Measurements from ENCODE around the gene PCYT2. TPM values are rescaled to one million over a fixed set of nuclear protein-coding genes. Genes with fewer than 3 reads are reported as not detected.
"Not testable (repeated sequence)": the region's sequence is repeated elsewhere in the genome, so short reads cannot be mapped to it uniquely, and the experiment has no call there.

The PCYT2 gene
- total and polyA plus RNA-seq, 4 donors, result 14.6 to 33.2 (median 25.4) TPM

GRCh38 chr17:81955756-81956544, 44.8 kb upstream of the PCYT2 start:
- intact Hi-C loops (cut with DNase I), result loop anchor here (10.0 kb wide), 1 partner anchor 199 kb away; no protein-coding TSS in a partner anchor
- 80 to 82% methylated on average over 12 to 13 of the region's 13 CpGs for WGBS, 2 donors
- DNase-seq, result no peak
- Histone ChIP-seq H3K27ac (ENCODE audit: low read depth in 1 of 2, low read length in 2 of 2) (no peak overlapping the region), H3K27me3 (ENCODE audit: control insufficient read depth in 1 of 2, insufficient read depth in 2 of 2, low read length in 1 of 2) (no peaks in the 10 kb centered on the region), H3K36me3 (ENCODE audit: control insufficient read depth in 1 of 2, insufficient read depth in 2 of 2, low read length in 1 of 2) (no peaks in the 10 kb centered on the region), H3K4me3 (ENCODE audit: low read length in 2 of 2) (no peak overlapping the region), H3K4me1 (ENCODE audit: control insufficient read depth in 1 of 2, insufficient read depth in 2 of 2, low read length in 2 of 2) (no peaks in the 10 kb centered on the region), H3K9me3 (ENCODE audit: control insufficient read depth, low read length) (no peaks in the 10 kb centered on the region)
- ATAC-seq (ENCODE audit: low FRiP score), result no peak

GRCh38 chr17:81955058-81955681, 44.0 kb upstream of the PCYT2 start:
- intact Hi-C loops (cut with DNase I), result loop anchor here (10.0 kb wide), 1 partner anchor 200 kb away; no protein-coding TSS in a partner anchor
- ATAC-seq (ENCODE audit: low FRiP score) (no peak), DNase-seq (no peak)
- H3K9me3 ChIP-seq (ENCODE audit: control insufficient read depth, low read length), result no peaks in the 10 kb centered on the region
- WGBS, 2 donors, result 93% methylated on average over 21 to 26 of the region's 26 CpGs
- H3K27ac ChIP-seq (ENCODE audit: low read depth in 1 of 2, low read length in 2 of 2), result no peak overlapping the region
- H3K4me1 ChIP-seq (ENCODE audit: control insufficient read depth in 1 of 2, insufficient read depth in 2 of 2, low read length in 2 of 2), result no peaks in the 10 kb centered on the region
- H3K4me3 ChIP-seq (ENCODE audit: low read length in 2 of 2), result no peak overlapping the region
- H3K36me3 ChIP-seq (ENCODE audit: control insufficient read depth in 1 of 2, insufficient read depth in 2 of 2, low read length in 1 of 2), result no peaks in the 10 kb centered on the region
- H3K27me3 ChIP-seq (ENCODE audit: control insufficient read depth in 1 of 2, insufficient read depth in 2 of 2, low read length in 1 of 2), result no peaks in the 10 kb centered on the region

- H3K27me3 ChIP-seq (ENCODE audit: control insufficient read depth in 1 of 2, insufficient read depth in 2 of 2, low read length in 1 of 2), result no peaks in the 10 kb centered on the region
- ATAC-seq (ENCODE audit: low FRiP score) (no peak), DNase-seq (no peak)
- no peak overlapping the region for H3K4me3 ChIP-seq (ENCODE audit: low read length in 2 of 2)
- WGBS, 2 donors, result 83 to 85% methylated on average over 19 of the region's 19 CpGs
- no peaks in the 10 kb centered on the region for H3K4me1 ChIP-seq (ENCODE audit: control insufficient read depth in 1 of 2, insufficient read depth in 2 of 2, low read length in 2 of 2)
- no peak overlapping the region for H3K27ac ChIP-seq (ENCODE audit: low read depth in 1 of 2, low read length in 2 of 2)
- H3K9me3 ChIP-seq (ENCODE audit: control insufficient read depth, low read length), result no peaks in the 10 kb centered on the region
- no peaks in the 10 kb centered on the region for H3K36me3 ChIP-seq (ENCODE audit: control insufficient read depth in 1 of 2, insufficient read depth in 2 of 2, low read length in 1 of 2)
- intact Hi-C loops (cut with DNase I), result loop anchor here (10.0 kb wide), 1 partner anchor 200 kb away; no protein-coding TSS in a partner anchor
These were observed 43.2 kb upstream of the PCYT2 start for GRCh38 chr17:81954131-81955057.

- H3K36me3 ChIP-seq (ENCODE audit: control insufficient read depth in 1 of 2, insufficient read depth in 2 of 2, low read length in 1 of 2); H3K27ac ChIP-seq (ENCODE audit: low read depth in 1 of 2, low read length in 2 of 2); ATAC-seq (ENCODE audit: low FRiP score); DNase-seq; H3K4me1 ChIP-seq (ENCODE audit: control insufficient read depth in 1 of 2, insufficient read depth in 2 of 2, low read length in 2 of 2); H3K4me3 ChIP-seq (ENCODE audit: low read length in 2 of 2); H3K27me3 ChIP-seq (ENCODE audit: control insufficient read depth in 1 of 2, insufficient read depth in 2 of 2, low read length in 1 of 2); H3K9me3 ChIP-seq (ENCODE audit: control insufficient read depth, low read length): not testable (repeated sequence)
- WGBS, 2 donors, result 74 to 75% methylated on average over 5 of the region's 5 CpGs
- intact Hi-C loops (cut with DNase I), result loop anchor here (10.0 kb wide), 1 partner anchor 201 kb away; no protein-coding TSS in a partner anchor
These were observed 42.2 kb upstream of the PCYT2 start for GRCh38 chr17:81953443-81953842.

- no peak for DNase-seq
- Histone ChIP-seq H3K4me3 (ENCODE audit: low read length in 2 of 2) (no peak overlapping the region), H3K36me3 (ENCODE audit: control insufficient read depth in 1 of 2, insufficient read depth in 2 of 2, low read length in 1 of 2) (no peaks in the 10 kb centered on the region), H3K4me1 (ENCODE audit: control insufficient read depth in 1 of 2, insufficient read depth in 2 of 2, low read length in 2 of 2) (no peaks in the 10 kb centered on the region), H3K9me3 (ENCODE audit: control insufficient read depth, low read length) (no peaks in the 10 kb centered on the region), H3K27me3 (ENCODE audit: control insufficient read depth in 1 of 2, insufficient read depth in 2 of 2, low read length in 1 of 2) (no peaks in the 10 kb centered on the region), H3K27ac (ENCODE audit: low read depth in 1 of 2, low read length in 2 of 2) (no peak overlapping the region)
- whole genome bisulfite sequencing, 2 donors, result 54 to 57% methylated on average over 16 of the region's 16 CpGs
- no peak for ATAC-seq (ENCODE audit: low FRiP score)
- intact Hi-C loops (cut with DNase I), result loop anchor here (10.0 kb wide), 1 partner anchor 202 kb away; no protein-coding TSS in a partner anchor
These were observed 41.6 kb upstream of the PCYT2 start for GRCh38 chr17:81952792-81953228.

- intact Hi-C loops (cut with DNase I), result loop anchor here (10.0 kb wide), 1 partner anchor 203 kb away; no protein-coding TSS in a partner anchor
- Histone ChIP-seq H3K9me3 (ENCODE audit: control insufficient read depth, low read length) (no peaks in the 10 kb centered on the region), H3K4me3 (ENCODE audit: low read length in 2 of 2) (no peak overlapping the region), H3K27me3 (ENCODE audit: control insufficient read depth in 1 of 2, insufficient read depth in 2 of 2, low read length in 1 of 2) (no peaks in the 10 kb centered on the region), H3K27ac (ENCODE audit: low read depth in 1 of 2, low read length in 2 of 2) (no peak overlapping the region), H3K4me1 (ENCODE audit: control insufficient read depth in 1 of 2, insufficient read depth in 2 of 2, low read length in 2 of 2) (no peaks in the 10 kb centered on the region), H3K36me3 (ENCODE audit: control insufficient read depth in 1 of 2, insufficient read depth in 2 of 2, low read length in 1 of 2) (no peaks in the 10 kb centered on the region)
- DNase-seq (no peak), ATAC-seq (ENCODE audit: low FRiP score) (no peak)
- 53 to 54% methylated on average over 13 of the region's 13 CpGs for WGBS, 2 donors
These were observed 40.8 kb upstream of the PCYT2 start for GRCh38 chr17:81951785-81952684.

- no peaks in the 10 kb centered on the region for H3K27me3 ChIP-seq (ENCODE audit: control insufficient read depth in 1 of 2, insufficient read depth in 2 of 2, low read length in 1 of 2)
- DNase-seq (no peak), ATAC-seq (ENCODE audit: low FRiP score) (no peak)
- no peaks in the 10 kb centered on the region for H3K9me3 ChIP-seq (ENCODE audit: control insufficient read depth, low read length)
- H3K4me1 ChIP-seq (ENCODE audit: control insufficient read depth in 1 of 2, insufficient read depth in 2 of 2, low read length in 2 of 2), result no peaks in the 10 kb centered on the region
- intact Hi-C loops (cut with DNase I), result loop anchor here (10.0 kb wide), 1 partner anchor 204 kb away; no protein-coding TSS in a partner anchor
- no peaks in the 10 kb centered on the region for H3K36me3 ChIP-seq (ENCODE audit: control insufficient read depth in 1 of 2, insufficient read depth in 2 of 2, low read length in 1 of 2)
- no peak overlapping the region for H3K4me3 ChIP-seq (ENCODE audit: low read length in 2 of 2)
- 86 to 88% methylated on average over 15 of the region's 15 CpGs for WGBS, 2 donors
- no peak overlapping the region for H3K27ac ChIP-seq (ENCODE audit: low read depth in 1 of 2, low read length in 2 of 2)
These were observed 39.3 kb upstream of the PCYT2 start for GRCh38 chr17:81950501-81950900.
